NCI-H774 (cell line): ENCODE data around the gene TCF23.
"Not testable (repeated sequence)": the region's sequence is repeated elsewhere in the genome, so short reads cannot be mapped to it uniquely, and the experiment has no call there.

Source experiments
- DNase-seq: peaks from one replicate; lab custom pipeline; 2025; lab: John Stamatoyannopoulos, UW

TCF23 gene

DNA sequence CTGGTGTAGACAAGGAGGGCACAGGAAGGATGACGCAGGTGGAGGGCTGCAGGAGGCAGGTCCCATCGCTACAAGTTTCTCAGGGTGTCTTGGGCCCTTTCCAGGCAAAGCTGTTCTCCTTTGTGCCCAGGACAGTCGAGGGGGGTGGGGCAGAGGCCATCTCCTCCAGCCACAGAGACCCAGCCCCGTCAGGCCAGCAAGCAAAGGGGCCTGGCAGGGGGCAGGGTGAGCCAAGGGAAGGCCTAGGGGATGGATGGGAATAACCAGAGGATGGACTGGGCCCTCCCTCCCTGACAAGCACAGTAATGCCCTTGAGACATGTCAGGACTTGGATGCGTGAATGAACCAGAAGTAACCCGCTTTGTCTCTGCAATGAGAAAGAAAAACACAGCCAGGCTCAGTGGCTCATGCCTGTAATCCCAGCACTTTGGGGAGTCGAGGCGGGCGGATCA is 6.3 kb downstream of the TCF23 start:
- DNase-seq: no peak

DNA sequence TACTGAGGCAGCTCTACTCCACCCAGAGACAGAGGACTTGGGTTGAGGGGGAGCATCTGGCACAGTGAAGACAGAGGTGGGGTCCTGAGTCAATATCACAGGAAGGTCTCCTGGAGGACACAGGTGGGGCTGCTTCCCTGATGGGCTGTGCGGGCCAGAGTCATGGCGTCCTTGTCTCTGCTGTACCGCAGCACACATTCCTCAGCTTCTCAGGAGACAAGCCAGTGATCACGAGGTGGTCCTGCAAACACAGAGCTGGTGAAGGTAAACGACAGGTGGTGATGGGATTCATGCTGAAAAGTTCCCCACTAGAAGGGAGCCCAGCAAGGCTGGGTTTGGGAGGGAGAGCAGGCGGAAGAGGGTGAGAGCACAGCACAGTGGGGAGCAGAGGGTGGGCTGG is 9.7 kb downstream of the TCF23 start:
- DNase-seq: no peak

DNA sequence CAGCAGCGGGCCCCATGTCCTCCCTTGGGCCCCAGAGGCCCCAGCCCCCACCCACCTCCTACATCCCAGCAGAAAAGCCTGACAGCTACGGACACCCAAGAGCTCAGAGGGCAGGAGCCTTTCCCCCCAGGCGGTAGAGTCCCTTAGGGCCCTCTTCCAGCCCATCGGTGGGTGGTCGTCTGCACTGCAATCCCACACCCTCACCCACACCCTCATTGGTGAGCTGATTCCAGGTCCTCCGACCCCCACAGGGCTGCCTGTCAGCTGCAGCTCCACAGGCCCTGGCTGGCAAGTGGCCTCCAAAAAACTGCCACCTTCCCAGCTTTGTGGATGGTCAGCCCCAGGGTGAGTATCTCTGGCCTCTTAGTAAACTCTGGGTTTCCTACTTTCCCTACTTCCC is 10.5 kb downstream of the TCF23 start:
- DNase-seq: no peak

DNA sequence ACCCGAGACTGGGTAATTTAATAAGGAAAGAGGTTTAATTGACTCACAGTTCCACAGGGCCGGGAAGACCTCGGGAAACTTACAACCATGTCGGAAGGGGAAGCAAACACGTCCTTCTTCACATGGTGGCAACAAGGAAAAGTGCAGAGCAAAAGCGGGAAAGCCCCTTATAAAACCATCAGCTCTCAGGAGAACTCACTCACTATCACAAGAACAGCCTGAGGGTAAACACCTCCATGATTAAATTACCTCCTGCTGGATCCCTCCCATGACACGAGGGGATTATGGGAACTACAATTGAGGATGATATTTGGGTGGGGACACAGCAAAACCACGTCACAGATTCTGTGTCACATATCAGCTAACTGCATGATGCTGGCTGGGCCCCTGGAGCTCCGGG is 11.4 kb downstream of the TCF23 start:
- DNase-seq: no peak

DNA sequence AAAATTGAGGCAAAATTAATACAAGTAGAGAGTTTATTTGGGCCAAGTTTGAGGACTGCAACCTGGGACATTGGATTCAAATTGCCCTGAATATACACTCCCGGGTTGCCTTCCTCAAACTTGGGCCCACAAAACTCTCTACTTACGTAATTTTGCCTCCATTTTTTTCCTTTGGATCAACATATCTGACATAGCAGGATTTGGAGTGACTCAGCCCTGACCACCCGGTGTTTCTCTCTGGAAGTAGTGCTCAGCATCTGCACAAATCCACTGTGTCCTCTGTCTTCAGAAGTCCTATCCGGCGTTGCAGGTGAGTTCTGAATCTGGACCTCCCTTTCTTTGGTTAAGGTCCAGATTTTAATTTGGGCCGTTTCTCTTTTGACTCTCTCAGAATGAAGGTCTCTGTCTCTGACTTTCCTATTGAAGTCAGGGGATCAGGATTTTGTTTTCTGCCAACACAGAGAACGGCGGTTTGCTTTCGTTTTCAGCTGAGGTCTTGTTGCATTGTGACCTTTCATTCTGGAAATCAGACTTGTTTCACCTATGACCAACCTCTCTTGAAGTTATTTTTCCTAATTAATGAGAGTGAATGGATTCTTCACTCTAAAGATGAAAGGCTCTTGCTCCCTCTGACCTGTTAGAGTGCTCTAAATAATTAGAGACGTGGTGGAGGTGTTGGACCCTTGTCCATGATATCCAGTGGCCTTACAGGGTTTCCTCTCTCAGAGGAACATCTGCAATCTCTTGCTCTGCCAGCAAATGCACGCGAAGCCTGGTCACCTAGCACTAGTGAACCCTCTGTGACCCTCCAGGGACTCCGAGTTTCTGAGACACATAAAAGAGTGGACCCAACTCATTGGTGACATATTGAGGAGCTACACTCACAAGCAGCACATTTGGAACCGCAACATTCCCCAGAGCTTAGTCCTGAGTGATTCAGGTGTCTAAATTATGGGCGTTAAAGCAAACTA is 13.6 kb downstream of the TCF23 start:
- DNase-seq: peak; percentile 19

DNA sequence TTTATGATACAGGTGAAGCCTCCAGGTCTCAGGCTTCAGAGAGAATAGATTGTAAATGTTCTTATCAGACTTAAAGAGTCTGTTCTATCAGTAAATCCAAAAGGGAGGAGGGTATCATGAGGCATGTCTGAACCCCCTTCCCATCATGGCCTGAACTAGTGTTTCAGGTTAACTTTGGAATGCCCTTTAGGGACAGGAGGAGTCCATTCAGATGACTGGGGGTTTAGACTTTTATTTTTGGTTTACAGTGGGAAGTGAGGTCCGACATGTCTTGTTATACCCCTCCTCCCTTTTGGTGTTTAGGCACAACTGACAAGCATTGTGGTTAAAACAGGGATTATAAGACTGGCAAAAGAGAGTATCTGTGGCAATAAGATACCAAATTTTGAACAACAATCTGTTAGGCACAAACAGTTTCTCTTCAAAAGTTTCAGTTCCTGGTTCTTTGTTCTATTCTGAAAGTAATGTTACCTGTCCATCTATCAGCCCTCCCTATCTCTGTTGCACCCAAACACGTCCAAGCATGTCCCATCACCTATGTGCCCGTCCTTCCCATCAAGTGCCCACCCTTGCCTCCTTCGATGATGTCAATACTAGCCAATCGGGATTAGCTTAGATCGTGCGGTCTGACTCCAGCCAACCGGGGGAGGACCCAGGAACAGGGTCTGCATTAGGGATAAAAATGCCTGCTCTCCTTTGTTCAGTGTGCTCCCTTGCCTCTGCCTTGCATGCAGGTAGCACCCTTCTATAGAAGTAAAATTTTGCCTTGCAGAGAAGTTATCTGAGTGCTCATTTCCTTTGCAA is 16.4 kb downstream of the TCF23 start:
- DNase-seq: no peak

DNA sequence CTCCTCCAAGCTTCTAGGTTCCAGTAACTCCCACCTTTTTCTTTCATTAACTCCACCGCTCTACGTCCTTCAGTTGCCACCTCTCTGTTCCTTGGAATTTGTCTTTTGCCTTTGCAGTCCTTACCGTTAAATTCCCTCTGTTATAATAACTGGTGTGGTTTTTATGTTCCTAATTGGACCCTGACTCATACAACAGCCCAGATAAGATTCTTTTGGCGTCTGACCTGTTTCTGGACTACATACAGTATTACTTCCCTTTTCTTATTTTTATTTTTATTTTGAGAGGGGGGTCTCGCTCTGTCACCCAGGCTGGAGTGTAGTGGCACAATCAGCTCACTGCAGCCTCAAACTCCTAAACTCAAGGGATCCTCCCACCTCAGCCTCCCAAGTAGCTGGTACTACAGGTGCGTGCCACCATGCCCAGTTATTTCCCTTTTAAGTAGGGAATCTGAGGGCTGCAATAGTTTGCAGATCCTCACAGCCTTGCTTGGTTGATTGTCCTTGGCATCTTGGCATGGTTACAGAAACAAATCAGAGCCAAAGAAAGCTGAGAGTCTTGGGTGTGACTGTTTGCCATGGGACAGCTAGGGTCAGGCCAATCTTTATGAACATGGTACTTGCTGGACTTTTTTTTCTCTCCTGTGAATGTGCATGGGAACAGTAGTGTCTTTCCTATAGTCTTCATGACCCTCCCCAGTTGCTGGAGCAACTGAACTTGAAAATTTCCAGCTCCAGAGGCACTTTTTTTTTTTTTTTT is 22.0 kb downstream of the TCF23 start:
- no peak for DNase-seq

DNA sequence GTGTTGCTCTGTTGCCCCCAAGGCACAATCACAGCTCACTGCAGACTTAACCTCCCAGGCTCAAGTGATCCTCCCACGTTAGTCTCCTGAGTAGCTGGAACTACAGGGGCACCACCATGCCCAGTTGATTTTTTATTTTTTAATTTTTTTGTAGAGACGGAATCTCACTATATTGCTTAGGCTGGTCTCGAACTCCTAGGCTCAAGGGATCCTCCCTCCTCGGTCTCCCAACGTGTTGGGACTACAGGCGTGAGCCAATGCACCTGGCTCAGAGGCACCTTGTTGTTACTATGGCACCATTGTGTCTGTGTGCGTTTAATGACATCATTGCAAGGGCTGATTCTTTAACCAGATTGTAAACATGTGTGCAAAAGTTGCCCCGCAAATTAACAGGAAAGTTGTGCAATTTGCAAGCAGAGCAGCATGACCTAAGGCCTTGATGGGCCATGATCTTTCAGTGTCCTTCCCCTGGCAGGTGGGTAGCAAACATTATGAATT is 22.6 kb downstream of the TCF23 start:
- DNase-seq: peak; percentile 70

DNA sequence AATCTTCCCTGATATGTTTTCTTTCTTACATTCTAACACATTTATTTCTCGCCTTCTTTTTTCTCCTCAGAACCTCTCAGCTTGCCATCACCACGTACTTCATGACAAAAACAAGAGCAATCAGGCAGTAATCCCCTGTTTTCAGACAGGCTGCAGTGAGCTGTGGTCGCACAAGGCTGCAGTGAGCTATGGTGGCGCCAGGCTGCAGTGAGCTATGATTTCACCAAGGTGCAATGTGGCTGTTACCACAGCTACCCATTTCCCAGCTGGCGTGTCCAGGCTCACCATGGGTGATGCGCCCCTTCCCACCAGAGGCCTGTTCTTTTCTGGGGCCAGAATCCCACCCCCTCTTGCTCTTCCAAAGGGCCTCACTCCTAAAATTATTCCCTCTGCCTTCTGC is 25.8 kb downstream of the TCF23 start:
- no peak for DNase-seq

DNA sequence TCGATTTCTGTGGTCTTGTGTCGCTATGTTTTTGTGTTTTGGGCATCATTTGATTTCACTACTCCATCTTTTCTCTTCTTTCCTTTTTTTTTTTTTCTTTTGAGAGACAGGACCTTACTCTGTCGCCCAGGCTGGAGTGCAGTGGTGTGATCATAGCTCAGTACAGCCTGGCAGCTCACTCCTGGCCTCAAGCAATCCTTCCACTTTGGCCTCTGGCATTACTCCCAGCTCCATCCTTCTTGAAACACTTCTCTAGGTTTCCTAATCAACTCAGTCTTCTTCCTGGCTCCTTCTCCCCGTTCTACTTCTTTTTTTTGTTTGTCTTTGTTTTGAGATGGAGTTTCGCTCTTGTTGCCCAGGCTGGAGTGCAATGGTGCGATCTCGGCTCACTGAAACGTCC is 26.5 kb downstream of the TCF23 start:
- DNase-seq: no peak

DNA sequence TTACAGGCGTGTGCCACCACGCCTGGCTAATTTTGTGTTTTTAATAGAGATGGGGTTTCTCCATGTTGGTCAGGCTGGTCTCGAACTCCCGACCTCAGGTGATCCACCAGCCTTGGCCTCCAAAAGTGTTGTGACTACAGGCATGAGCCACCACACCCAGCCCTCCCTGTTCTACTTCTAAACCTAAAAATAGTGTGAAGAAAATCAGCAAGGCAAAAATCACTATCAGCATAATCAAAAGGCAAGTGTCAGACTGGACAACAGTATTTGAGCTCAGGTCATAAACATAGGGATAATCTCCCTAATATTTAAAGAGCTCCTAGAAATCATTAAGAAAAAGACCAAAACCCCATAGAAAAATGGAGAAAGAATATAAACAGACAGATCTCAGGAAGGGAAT is 27.0 kb downstream of the TCF23 start:
- DNase-seq: not testable (repeated sequence)

DNA sequence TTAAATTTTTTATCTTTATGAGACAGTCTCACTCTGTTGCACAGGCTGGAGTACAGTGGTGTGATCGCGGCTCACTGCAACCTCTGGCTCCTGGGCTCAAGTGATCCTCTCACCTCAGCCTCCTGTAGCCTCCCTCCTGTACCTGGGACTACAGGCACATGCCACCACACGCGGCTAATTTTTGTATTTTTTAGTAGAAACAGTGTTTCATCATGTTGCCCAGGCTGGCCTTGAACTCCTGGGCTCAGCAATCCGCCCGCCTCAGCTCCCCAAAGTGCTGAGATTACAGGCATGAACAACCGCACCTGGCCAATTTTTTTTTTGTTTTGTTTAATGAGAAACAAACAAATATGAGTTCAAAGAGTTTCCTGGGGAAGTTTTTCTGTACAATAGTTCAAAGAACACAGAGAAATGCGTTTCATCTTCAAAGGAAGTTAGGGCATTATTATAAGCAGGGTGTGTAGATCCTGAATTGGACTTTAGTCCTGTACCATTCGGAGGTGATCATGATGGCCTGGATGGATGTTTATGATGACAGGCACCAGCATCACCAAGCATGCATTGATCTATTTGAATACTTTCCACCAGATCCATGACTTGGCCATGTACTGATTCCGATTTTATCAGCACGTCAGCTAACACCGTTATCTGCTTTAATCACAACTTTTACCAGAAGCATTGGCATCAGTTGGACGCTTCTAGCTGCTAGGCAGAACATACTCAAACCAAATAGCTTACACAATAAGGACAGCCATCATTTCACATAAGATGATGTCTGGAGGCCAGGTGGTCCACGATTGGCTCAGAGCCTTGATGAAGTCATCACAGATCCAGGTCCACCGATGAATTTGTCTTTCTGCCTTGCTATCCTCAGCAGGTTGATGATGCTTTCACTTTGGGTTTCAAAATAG is 28.9 kb downstream of the TCF23 start:
- DNase-seq: no peak

DNA sequence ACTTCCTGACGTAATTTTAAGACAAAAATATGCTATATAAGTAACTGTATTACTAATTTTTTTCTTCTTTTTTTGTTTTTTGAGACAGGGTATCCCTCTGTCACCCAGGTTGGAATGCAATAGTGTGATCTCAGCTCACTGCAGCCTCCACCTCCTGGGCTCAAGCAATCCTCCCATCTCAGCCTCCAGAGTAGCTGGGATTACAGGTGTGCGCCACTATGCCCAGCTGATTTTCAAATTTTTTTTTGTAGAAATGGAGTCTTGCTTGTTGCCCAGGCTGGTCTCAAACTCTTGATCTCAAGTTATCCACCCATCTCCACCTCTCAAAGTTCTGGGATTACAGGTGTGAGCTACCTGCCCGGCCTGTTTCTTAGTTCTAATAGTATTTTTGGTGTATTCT is 29.7 kb downstream of the TCF23 start:
- DNase-seq: no peak

DNA sequence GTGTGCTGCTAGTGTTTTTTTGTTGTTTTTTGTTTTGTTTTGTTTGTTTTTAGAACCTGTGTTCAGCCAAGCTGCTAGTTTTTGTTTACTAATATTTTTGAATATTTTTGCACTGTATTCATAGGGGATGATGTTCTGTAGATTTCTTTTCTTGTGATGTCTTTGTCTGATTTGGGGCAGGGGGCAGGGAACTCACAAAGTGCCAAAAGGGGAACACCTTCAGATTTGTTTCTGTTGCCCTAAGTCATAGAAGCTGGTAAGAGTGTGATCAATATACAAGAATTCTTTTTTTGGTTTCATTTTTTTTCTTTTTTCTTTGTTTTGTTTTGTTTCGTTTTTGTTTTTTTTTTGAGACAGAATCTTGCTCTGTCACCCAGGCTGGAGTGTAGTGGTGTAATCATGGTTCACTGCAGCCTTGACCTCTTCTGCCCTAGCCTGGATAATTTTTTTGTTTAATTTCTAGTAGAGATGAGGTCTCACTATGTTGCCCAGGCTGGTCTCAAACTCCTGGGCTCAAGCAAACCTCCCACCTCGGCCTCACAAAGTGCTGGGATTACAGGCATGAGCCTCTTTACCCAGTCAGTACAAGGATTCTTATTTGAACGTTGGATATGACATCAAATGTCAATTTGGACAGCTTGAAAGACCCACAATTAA is 30.7 kb downstream of the TCF23 start:
- DNase-seq: no peak

DNA sequence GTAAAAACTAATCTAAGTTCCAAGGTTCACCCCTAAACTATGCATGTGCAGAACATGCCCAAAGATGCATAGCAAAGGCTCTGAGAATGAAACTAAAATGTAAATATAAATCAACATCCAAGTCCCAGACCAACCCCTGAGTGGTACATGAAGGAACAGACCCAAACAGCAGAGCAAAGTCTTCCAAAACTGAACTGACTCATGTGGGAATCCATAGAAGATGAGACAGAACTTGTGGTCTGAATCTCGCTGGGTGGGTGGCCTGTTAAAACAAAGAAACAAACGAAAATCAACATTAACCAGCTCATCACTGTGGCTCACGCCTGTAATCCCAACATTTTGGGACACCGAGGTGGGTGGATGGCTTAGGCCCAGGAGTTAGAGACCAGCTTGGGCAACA is 33.5 kb downstream of the TCF23 start:
- DNase-seq: no peak

DNA sequence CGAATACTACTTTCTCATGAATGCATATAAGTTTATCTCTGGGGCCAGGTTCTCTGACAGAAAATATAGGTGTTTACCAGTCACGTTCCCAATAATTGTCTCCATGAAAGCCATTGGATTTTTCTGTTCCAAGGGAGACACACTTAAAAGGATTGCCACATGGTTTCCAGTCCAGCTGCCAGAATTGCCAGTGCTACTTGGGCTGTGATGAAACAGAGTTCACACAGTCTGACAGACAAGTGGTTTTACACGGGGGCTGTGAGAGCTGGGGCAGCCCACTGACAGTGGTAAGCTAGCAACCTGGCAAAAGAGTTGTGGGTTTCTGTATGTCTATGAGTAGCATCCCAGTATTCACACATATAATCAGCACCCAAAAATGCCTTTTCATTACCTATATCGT is 35.3 kb downstream of the TCF23 start:
- DNase-seq: no peak

DNA sequence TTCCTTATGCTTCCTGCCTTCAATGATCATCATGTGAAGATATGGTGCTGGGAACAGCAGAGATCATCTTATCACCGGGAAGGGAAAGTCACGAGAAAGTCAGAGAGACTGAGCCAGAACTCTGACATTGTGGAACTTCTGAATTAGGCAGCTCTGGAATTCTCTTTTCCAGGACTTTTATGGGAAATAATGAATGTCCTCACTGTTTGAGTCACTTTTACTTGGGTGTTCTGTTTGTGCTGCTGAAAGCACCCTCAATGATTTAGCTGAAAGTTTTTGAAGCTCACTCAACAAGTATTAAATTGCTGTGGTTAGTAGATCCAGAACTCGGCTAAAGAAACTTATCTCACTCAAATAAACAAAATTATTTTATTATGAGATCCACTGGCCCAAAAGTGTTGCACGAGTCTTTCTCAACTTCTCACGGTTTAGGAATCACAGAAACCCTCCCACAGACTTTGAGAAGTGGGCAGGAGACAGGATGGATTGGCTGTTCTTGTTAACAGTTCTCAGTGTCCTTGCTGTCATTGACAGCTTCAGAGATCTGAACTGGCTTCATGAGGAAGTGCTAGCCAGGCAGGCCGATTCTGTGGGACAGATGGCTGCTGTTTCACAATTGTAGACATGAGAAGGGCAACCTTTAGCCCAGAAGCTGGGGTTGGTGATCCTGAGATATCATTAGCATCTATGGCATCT is 36.7 kb downstream of the TCF23 start:
- DNase-seq: no peak

DNA sequence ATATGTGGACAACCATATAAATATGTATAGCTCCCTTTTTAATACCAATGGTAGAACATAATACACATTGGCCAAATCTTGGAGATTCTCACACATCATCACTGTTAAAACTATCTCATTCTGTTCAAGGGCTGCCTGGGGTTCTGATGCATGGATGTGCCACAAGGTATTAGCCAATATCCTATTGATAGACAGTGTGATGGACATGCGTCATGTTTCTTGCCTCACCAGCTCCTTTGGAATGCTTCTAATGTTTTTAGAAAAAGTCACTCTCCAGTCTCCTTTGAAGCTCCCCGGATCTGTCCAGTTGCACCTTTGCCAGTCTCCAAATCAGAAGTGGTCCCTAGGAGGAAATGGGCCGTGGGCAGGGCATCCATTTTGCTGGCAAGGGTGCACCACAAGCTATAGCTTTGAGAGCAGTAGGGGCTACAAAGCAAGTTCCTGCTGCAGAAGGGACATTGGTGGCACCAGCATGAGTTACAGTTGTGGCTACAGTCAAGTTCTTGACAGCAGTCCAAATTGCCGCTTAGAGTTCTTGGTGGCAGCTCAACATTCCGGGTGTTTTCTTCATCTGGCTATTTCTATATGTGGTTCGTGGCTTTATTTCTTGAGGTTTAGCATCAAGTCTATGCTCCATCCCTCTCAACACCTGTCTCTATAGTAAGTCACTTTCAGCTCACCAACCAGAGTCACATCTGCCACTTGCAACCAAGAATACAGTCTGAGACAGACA is 38.0 kb downstream of the TCF23 start:
- no peak for DNase-seq

DNA sequence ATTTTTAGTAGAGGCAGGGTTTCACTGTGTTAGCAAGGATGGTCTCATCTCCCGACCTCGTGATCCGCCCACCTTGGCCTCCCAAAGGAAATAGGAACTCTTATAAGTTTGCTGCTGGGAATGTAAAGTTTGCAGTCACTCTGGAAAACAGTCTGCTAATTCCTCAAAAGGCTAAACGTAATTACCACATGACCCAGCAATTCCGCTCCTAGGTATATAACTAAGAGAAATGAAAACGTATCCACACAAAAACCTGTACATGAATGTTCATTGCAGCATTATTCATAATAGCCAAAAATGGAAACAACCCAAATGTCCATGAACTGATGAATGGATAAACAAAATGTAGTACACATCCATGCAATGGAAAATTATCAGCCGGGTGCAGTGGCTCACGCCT is 41.2 kb downstream of the TCF23 start:
- no peak for DNase-seq
